AG20443 (cell line): Measurements from ENCODE around the gene PLIN3.
A peak's percentile ranks its signal among the peaks of the same experiment; 100 is the strongest.
"Not testable (repeated sequence)": the region's sequence is repeated elsewhere in the genome, so short reads cannot be mapped to it uniquely, and the experiment has no call there.

Experiments used
- DNase-seq: peaks from one replicate; pipeline ENCODE4 v3.0.0; 2012; ENCODE audit warnings: low spot score, mixed read lengths

PLIN3 gene

GRCh38 chr19:4891066-4891465 is 23.6 kb upstream of the PLIN3 start:
- no peak for DNase-seq

DNA sequence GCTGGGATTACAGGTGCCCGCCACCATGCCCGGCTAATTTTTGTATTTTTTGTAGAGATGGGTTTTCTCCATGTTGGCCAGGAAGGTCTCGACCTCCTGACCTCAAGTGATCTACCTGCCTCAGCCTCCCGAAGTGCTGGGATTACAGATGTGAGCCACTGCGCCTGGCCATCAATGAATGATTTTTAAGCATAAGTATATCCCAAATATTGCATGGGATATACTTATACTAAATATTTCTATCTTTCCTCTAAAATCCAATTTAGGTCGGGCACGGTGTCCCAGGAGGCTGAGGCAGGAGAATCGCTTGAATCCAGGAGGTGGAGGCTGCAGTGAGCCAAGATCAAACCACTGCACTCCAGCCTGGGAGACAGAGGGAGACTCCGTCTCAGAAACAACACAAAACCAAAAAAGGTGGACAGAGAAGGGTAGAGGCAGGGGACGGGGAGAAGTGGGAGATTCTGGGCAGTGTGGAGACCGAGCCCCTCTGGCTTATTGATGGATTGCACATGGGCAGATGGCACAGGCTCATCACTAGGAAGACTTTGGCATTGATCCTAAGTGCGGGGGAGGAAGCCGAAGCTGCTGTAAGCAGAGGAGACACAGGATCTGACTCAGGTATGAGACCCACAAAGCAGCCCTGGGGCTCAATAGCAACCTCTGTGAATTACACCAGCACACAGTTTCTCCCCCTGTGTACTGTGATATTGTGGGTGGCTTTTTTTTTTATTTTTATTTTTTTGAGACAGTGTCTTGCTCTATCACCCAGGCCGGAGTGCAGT is 21.8 kb upstream of the PLIN3 start:
- DNase-seq = peak; percentile 58

- not testable (repeated sequence) for DNase-seq
These were observed 20.3 kb upstream of the PLIN3 start for GRCh38 chr19:4887803-4888202.

DNA sequence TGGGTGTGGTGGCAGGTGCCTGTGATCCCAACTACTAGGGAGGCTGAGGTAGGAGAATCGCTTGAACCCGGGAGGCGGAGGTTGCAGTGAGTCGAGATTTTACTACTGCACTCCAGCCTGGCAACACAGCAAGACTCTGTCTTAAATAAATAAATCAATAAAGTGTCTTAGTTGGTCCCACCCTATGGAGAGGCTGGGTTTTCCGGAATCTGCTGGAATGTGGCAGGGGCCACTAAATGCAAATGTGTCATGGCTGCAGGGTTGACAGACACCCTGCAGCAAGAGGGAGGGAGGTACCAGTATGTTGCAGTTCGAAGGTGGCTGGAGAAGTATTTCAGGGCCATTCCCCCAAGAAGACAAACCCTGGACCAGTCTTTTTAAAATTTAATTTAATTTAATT is 17.5 kb upstream of the PLIN3 start:
- not testable (repeated sequence) for DNase-seq

DNA sequence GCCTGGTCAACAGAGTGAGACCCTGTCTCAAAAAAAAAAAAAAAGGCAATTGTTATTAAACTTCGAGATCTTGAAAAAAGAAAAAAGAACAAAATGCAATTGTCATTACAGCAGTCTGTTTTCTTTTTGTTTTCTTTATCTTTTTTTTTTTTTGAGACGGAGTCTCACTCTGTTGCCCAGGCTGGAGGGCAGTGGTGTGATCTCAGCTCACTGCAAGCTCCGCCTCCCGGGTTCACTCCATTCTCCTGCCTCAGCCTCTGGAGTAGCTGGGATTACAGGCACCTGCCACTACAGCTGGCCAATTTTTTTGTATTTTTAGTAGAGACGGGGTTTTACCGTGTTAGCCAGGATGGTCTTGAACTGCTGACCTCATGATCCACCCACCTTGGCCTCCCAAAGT is 15.4 kb upstream of the PLIN3 start:
- DNase-seq = not testable (repeated sequence)

GRCh38 chr19:4879041-4879440 is 11.6 kb upstream of the PLIN3 start:
- no peak for DNase-seq

DNA sequence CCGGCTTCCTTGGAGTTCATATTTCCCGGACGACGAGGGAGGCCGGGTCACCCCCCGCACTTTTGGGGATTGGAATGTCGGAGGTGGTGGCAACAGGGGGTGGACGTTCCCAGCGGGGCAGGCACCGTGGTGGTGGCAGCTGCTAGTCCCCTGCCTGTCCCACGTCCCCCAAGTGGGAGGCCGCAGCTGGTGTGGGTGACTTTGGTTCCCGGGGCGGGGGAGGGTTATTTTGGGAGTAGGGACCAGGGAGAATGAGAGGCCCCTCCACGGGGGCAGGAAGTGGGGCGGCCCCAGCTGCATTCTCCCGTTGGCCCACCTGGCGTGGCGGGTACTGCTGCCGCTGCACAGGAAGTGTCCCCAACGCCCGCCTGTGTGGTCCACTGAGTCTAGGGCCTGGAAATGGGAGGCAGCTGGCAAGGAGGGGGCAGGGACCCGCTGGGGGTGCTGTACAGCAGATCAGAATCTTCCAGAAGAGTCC is 11.1 kb upstream of the PLIN3 start:
- no peak for DNase-seq

DNA sequence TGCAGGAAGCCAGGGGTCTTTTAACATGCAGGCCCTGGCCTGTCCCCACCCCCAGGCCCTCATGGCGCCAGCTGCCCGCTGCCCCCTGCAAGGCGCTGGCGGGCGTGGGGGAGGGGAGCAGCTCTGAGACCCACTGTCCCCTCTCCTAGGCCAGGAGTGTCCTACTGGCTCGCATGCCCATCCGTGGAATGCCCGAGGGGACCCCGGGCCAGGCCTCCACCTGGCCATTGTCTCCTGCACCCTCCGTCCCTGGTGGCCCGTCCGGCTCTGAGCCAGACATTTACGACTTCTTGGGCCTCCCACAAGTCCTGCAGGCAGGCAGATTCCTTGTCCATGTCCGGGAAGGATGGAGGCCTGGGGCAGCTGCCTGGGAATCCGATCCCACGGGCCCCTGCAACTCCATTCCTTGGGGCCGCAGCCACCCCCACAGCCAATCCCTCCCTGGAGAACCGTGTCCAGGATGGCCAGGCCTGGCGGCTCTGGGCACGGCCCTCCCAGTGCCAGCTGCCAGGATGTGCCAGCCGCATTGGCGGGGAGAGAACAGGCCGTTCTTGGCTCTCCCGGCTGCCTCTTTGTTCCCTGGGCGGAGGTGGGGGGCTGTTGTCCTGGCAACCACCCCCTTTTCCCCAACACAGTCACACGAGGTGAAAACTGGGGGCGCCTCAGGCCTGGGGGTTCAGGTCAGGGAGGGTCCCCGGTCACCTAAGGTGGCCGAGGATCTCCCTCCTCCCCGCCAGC is 10.5 kb upstream of the PLIN3 start:
- no peak for DNase-seq

DNA sequence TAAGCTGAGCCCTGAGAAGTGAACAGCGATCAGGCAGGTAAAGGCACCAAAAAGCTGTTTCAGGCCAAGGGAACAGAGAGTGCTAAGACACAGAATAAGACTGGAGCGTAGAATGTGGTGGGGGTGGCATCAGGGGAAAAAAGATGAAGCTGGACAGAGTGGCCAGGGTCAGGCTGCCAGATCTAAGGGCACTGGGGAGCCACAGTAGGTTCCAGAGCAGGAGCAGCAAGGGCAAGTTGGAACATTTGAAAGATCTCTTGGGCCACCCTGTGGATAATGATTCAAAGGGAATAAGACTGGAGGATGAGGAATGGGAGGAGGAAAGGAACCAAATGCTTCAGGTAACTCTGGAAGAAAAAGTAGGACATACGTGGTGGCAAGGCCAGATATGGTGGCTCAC is 6.5 kb upstream of the PLIN3 start:
- no peak for DNase-seq

GRCh38 chr19:4871711-4872110 is 4.2 kb upstream of the PLIN3 start:
- DNase-seq = no peak

DNA sequence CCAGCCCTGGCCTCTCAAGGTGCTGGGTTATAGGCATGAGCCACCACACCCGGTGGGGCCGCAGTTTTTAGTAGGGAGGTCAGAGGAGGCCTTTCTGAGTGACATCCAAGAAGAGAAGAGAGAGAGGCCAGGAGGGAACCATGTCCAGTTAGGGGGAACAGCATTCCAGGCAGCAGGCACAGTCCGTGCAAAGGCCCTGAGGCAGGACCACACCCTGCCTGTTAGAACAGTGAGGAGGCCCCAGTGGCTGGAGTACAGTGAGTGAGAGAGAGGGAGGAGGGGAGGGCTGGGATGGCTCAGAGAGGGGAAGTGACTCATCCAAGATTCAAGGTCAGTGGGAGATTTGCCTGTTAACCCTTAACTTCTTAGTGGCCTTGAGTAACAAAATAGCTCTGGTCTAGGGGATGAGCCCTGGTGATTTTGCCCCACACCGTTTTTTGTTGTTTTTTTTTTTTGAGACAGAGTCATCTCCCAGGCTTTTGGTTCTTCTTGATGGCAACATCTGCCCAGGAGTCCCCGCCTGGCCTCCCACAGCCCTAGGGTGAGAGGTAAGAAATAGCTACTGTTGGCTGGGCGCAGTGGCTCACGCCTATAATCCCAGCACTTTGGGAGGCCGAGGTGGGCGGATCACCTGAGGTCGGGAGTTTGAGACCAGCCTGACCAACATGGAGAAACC is 2.7 kb upstream of the PLIN3 start:
- DNase-seq = peak; percentile 83

DNA sequence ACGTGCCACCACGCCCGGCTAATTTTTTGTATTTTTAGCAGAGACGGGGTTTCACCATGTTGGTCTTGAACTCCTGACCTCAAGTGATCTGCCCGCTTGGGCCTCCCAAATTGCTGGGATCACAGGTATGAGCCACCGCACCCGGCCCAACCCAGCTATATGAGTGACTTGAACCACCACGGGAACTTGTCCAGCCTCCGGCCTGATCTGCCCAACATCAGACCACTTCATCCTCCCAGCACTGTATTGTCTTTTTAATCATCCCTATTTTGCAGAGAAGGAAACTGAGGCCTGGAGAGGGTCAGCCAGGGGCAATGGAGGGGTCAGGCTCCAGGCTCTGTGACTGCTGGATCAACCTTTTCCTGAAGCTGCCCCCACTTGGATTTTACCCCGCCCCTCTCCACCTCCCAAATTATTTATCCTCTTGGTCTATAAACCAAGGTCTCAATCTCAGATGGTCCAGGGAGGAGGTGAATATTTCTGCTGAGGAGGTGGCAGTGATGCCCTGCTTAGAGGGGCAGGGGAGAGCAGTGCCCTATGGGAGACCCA is 893 bp upstream of the PLIN3 start:
- no peak for DNase-seq

DNA sequence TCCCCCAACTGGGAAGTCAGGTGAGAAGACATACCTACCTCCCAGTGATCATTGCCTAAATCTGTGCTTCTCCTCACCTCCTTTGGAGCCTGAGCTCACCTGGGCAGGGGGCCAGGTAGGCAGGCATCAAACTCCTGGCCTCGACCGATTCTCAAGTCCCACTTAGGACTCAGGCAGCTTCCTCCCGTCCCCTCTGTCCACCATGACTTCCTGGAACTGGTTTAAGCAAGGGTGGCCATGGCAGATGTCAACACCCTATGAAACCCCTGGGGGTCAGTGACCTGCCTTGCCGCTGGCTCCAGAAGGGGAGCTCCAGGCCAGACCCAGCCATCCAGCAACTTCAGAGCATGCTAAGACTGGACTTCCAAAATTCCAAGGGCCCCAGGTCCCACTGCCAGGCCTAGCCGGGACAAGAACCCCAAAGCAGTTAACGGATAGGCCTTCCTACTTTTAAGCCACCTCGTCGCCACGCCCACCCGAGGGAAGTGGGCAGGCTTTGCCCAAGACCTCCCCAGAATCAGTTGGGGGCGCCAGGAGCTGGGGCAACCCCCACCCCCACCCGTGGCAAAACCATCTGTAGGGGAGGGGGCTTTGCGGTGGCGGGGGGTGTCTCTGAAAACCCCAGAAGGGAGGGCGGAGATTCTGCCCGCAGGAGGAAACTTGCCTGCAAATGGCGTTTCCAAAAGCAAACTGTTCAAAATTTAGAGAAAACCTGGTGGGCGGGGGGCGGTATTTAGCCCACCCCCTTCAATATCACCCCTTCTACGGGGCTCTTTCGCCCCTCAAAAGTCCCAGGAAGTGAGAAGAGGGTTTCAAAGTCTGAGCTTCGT is 657 bp downstream of the PLIN3 start:
- DNase-seq = peak; percentile 64

DNA sequence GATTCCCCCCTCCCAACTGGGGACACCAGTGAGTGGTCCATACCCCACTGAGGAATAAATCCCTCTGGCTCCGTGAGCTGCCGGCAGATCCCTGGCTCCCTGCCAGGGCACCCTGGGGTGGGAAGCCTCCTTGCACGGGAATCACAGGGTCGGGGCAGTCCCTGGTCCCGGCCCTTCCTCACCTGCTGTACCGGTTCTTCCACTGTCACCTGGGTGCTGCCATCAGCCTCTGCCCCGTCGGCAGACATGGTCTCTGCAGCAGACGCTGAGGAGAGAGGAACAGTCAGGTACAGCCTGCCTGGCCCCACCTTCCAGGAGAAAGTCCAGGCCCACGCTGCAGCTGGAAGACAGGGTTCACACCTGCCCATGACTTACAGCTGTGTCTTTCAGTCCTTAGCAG is 6.3 kb downstream of the PLIN3 start:
- no peak for DNase-seq

GRCh38 chr19:4859697-4860096 is 7.8 kb downstream of the PLIN3 start:
- DNase-seq = no peak

DNA sequence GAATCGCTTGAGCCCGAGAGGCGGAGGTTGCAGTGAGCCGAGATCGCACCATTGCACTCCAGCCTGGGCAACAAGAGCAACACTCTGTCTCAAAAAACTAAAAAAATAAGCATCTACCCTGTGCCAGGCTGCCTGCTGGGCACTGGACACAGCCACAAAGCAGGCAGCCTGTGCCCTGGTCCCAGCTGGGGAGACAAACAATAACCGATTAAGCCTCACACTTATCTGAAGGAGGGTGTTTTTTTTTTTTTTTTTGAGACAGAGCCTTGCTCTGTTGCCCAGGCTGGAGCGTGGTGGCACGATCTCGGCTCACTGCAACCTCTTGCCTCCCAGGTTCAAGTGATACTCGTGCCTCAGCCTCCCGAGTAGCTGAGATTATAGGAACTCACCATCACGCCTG is 11.0 kb downstream of the PLIN3 start:
- not testable (repeated sequence) for DNase-seq

DNA sequence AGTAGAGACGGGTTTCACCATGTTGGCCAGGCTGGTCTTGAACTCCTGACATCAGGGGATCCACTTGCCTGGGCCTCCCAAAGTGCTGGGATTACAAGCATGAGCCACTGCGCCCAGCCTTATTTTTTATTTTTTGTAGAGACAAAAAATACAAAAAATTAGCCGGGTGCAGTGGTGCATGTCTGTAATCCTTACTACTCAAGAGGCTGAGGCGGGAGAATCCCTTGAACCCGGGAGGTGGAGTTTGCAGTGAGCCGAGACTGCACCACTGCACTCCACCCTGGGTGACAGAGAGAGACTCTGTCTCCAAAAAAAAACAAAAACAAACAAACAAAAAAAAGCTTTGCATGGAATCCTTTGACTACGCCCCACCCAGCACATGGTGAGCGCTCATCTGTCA is 14.0 kb downstream of the PLIN3 start:
- DNase-seq = not testable (repeated sequence)

DNA sequence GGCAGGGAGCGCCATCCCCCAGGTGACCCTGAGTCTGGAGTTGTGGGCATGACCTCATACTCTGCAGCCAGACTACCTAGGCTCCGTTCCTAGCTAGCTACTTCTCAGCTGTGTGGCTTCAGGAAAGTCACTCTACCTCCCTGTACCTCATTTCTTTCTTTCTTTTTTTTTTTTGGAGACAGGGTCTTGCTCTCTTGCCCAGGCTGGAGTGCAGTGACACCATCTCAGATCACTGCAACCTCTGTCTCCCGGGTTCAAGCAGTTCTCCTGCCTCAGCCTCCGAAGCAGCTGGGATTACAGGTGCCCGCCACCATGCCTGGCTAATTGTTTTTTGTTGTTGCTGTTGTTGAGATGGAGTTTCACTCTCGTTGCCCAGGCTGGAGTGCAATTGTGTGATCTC is 15.0 kb downstream of the PLIN3 start:
- DNase-seq = no peak

GRCh38 chr19:4851551-4852290 is 15.7 kb downstream of the PLIN3 start:
- DNase-seq = peak; percentile 78

GRCh38 chr19:4849019-4849418 is 18.4 kb downstream of the PLIN3 start:
- DNase-seq = no peak
